Ishikawa (cell line): ENCODE results near the gene RGSL1.

Source experiments
- CEBPB ChIP-seq: IDR thresholded peaks from 2 replicates; pipeline ENCODE4 v1.6.1; 2012
- CREB1 ChIP-seq: IDR thresholded peaks from 2 replicates; pipeline ENCODE4 v1.6.1; 2012; ENCODE audit warnings: low read depth
- EGR1 ChIP-seq: IDR thresholded peaks from 2 replicates; pipeline ENCODE4 v1.6.1; 2012
- EP300 ChIP-seq: IDR thresholded peaks from 2 replicates; pipeline ENCODE4 v1.6.1; 2012; ENCODE audit warnings: borderline replicate concordance
- FOXM1 ChIP-seq: IDR thresholded peaks from 2 replicates; pipeline ENCODE4 v1.6.1; 2012; ENCODE audit warnings: low read depth, borderline replicate concordance
- MAX ChIP-seq: IDR thresholded peaks from 2 replicates; pipeline ENCODE4 v1.6.1; 2012
- NFIC ChIP-seq: IDR thresholded peaks from 2 replicates; pipeline ENCODE4 v1.6.1; 2012
- RAD21 ChIP-seq: IDR thresholded peaks from 2 replicates; pipeline ENCODE4 v1.6.1; 2012; ENCODE audit warnings: low read depth
- REST ChIP-seq: IDR thresholded peaks from 2 replicates; pipeline ENCODE4 v1.6.1; 2012; ENCODE audit warnings: low read depth, mild to moderate bottlenecking
- TAF1 ChIP-seq: IDR thresholded peaks from 2 replicates; pipeline ENCODE4 v1.6.1; 2012; ENCODE audit warnings: low read depth, mild to moderate bottlenecking
- TCF12 ChIP-seq: IDR thresholded peaks from 2 replicates; pipeline ENCODE4 v1.6.1; 2012; ENCODE audit warnings: low read depth
- TEAD4 ChIP-seq: IDR thresholded peaks from 2 replicates; pipeline ENCODE4 v1.6.1; 2012
- USF1 ChIP-seq: IDR thresholded peaks from 2 replicates; pipeline ENCODE4 v1.6.1; 2012
- YY1 ChIP-seq: IDR thresholded peaks from 2 replicates; pipeline ENCODE4 v1.6.1; 2012; ENCODE audit warnings: low read depth
- ZBTB7A ChIP-seq: IDR thresholded peaks from 2 replicates; pipeline ENCODE4 v1.6.1; 2012; ENCODE audit warnings: low read depth

Gene RGSL1

GRCh38 chr1:182444497-182444896 lies 5.4 kb upstream of the RGSL1 start:
- TF ChIP-seq NFIC (no peak), MAX (no peak), TEAD4 (no peak), CREB1 (no peak), ZBTB7A (no peak), RAD21 (no peak), USF1 (no peak), EP300 (no peak), TAF1 (no peak), EGR1 (no peak), CEBPB (no peak), FOXM1 (no peak), REST (no peak), YY1 (no peak)

GRCh38 chr1:182446033-182446669 lies 3.8 kb upstream of the RGSL1 start:
- TF ChIP-seq USF1 (no peak), RAD21 (peak; percentile 77)

GRCh38 chr1:182447660-182448059 lies 2.3 kb upstream of the RGSL1 start:
- no peak for TF ChIP-seq TEAD4
- no peak for TF ChIP-seq MAX
- no peak for TF ChIP-seq USF1
- no peak for TF ChIP-seq CEBPB
- no peak for TF ChIP-seq TCF12
- TF ChIP-seq ZBTB7A, result no peak
- no peak for TF ChIP-seq RAD21
- TF ChIP-seq TAF1, result no peak
- TF ChIP-seq CREB1, result no peak
- no peak for TF ChIP-seq NFIC

GRCh38 chr1:182453631-182454030 lies 3.7 kb downstream of the RGSL1 start:
- TF ChIP-seq CREB1, result no peak
- no peak for TF ChIP-seq CEBPB
- TF ChIP-seq USF1, result no peak
- TF ChIP-seq TCF12, result no peak
- TF ChIP-seq NFIC, result no peak
- TF ChIP-seq REST, result no peak
- TF ChIP-seq MAX, result no peak
- no peak for TF ChIP-seq RAD21
- TF ChIP-seq EP300, result no peak
- TF ChIP-seq EGR1, result no peak
- no peak for TF ChIP-seq TEAD4
- TF ChIP-seq YY1, result no peak
- TF ChIP-seq ZBTB7A, result no peak
- no peak for TF ChIP-seq TAF1
- TF ChIP-seq FOXM1, result no peak

GRCh38 chr1:182457844-182458243 lies 7.9 kb downstream of the RGSL1 start:
- TF ChIP-seq EP300 (no peak), YY1 (no peak)
